HepG2 (cell line): ENCODE measurements around the gene MXRA7. TPM values are rescaled to one million over a fixed set of nuclear protein-coding genes. Genes with fewer than 3 reads are reported as not detected.

ENCODE experiments used
- ATAC-seq: fragments of 200-7000 bp; cut with Tn5 transposase; 3 replicates; pipeline ENCODE4 v1.9.1; 2020; ENCODE audit warnings: mild to moderate bottlenecking, moderate library complexity
- BruUV-seq: library from RNA; stranded (reverse); fragments of 400-500 nt; replicated peaks from 2 replicates; lab custom pipeline; 2021; lab: Mats Ljungman, UMichigan
- CTCF ChIA-PET: fragments of 300-600 bp; formaldehyde crosslinking; extraction: SDS; loops from one replicate; lab custom pipeline; 2021; ENCODE audit warnings: low total read pairs, inconsistent platforms, low intra/inter-chr PET ratio; lab: Yijun Ruan, JAX
- POLR2A ChIA-PET: fragments of 350-600 bp; sonication (Branson Sonifier 250); formaldehyde crosslinking; loops from one replicate; lab custom pipeline; 2020; ENCODE audit warnings: antibody characterized with exemption, inconsistent platforms; lab: Yijun Ruan, JAX
- DNase-seq: peaks from one replicate; pipeline ENCODE4 v3.0.0-alpha.2; 2015; ENCODE audit warnings: low spot score
- FAIRE-seq: peaks from 3 replicates; lab custom pipeline; 2011; peaks lifted over from hg19 to GRCh38; lab: Jason Lieb, UNC
- H2AFZ ChIP-seq: one replicate; pipeline ENCODE4 v1.6.1; 2011; ENCODE audit warnings: low read length, inconsistent platforms
- H3K27ac ChIP-seq: fragments of 300-600 bp; 3 replicates; pipeline ENCODE4 v1.8.0; 2011; ENCODE audit warnings: mixed run types, mild to moderate bottlenecking, mixed read lengths, low read length, inconsistent platforms; ENCODE audit not compliant: insufficient read depth; ENCODE audit errors: extremely low read length
- H3K27me3 ChIP-seq, 2 experiments: fragments of 200-600 bp in 1 of 2; 2 replicates in 1 of 2; 3 replicates in 1 of 2; pipeline versions ENCODE4 v1.6.0 to v1.8.0; 2011; ENCODE audit warnings: low read length in 2 of 2, mild to moderate bottlenecking in 2 of 2, moderate library complexity in 2 of 2, inconsistent platforms in 1 of 2; ENCODE audit not compliant: insufficient read depth in 2 of 2, control insufficient read depth in 1 of 2
- H3K36me3 ChIP-seq, 2 experiments: fragments of 200-600 bp in 1 of 2; replicated peaks in 1 of 2; 2 replicates in 1 of 2; 3 replicates in 1 of 2; pipeline versions ENCODE4 v1.5.1 to v1.8.0; 2011; ENCODE audit warnings: low read length in 2 of 2, inconsistent platforms in 1 of 2; ENCODE audit not compliant: insufficient read depth in 2 of 2, control insufficient read depth in 1 of 2
- H3K4me1 ChIP-seq: 2 replicates; pipeline ENCODE4 v1.5.1; 2012; ENCODE audit warnings: low read length, inconsistent platforms; ENCODE audit not compliant: insufficient read depth
- H3K4me2 ChIP-seq: 2 replicates; pipeline ENCODE4 v1.6.0; 2011; ENCODE audit warnings: low read depth, low read length, inconsistent platforms
- H3K4me3 ChIP-seq, 3 experiments: fragments of 200-600 bp in 1 of 3; sonication (generic), shearing (Covaris generic) in 1 of 3; replicated peaks in 1 of 3; 2 replicates each; pipeline ENCODE4 v1.5.1; 2011 to 2016; ENCODE audit warnings: low read length in 3 of 3, inconsistent platforms in 2 of 3, low read depth in 2 of 3, mild to moderate bottlenecking in 2 of 3, control low read depth in 1 of 3, mixed read lengths in 1 of 3; ENCODE audit not compliant: insufficient read depth in 1 of 3
- H3K79me2 ChIP-seq: one replicate; pipeline ENCODE4 v1.6.1; 2011; ENCODE audit warnings: low read length, inconsistent platforms; ENCODE audit not compliant: insufficient read depth
- H3K9ac ChIP-seq: 2 replicates; pipeline ENCODE4 v1.6.0; 2011; ENCODE audit warnings: mild to moderate bottlenecking, low read depth, low read length, inconsistent platforms; ENCODE audit not compliant: insufficient read depth
- H3K9me3 ChIP-seq: 2 replicates; pipeline ENCODE4 v1.5.1; 2012; ENCODE audit warnings: mild to moderate bottlenecking, low read length
- H4K20me1 ChIP-seq: 2 replicates; pipeline ENCODE4 v1.6.0; 2011; ENCODE audit warnings: inconsistent platforms, mild to moderate bottlenecking, low read length, moderate library complexity; ENCODE audit not compliant: insufficient read depth
- FOXP1 ChIP-seq, 2 experiments: fragments of 450-650 bp in 1 of 2; IDR thresholded peaks; 2 replicates each; pipeline ENCODE4 v1.6.1; 2017 to 2018; ENCODE audit warnings: antibody characterized with exemption in 1 of 2
- HNRNPH1 ChIP-seq: fragments of 200-400 bp; formaldehyde crosslinking; optimal IDR thresholded peaks from 2 replicates; pipeline ENCODE3; 2017; ENCODE audit warnings: mild to moderate bottlenecking, low read depth, low read length
- MTF2 ChIP-seq: sonication (generic); formaldehyde crosslinking; IDR thresholded peaks from 2 replicates; pipeline ENCODE4 v1.5.0; 2020; ENCODE audit warnings: missing genetic modification reagents, borderline replicate concordance
- PCBP1 ChIP-seq: fragments of 200-400 bp; formaldehyde crosslinking; IDR thresholded peaks from 2 replicates; pipeline ENCODE4 v1.6.1; 2017; ENCODE audit warnings: mild to moderate bottlenecking, low read depth, low read length, borderline replicate concordance
- SETDB1 ChIP-seq: sonication (generic); formaldehyde crosslinking; IDR thresholded peaks from 2 replicates; pipeline ENCODE4 v1.5.1; 2020; ENCODE audit warnings: missing genetic modification reagents, mild to moderate bottlenecking, borderline replicate concordance
- ZBTB44 ChIP-seq: sonication (generic); formaldehyde crosslinking; IDR thresholded peaks from 2 replicates; pipeline ENCODE4 v1.4.0; 2020; ENCODE audit warnings: missing genetic modification reagents
- ZHX2 ChIP-seq, 2 experiments: sonication (generic) in 1 of 2; formaldehyde crosslinking in 1 of 2; IDR thresholded peaks; 2 replicates each; pipeline versions ENCODE4 v1.6.1 to v1.9.0; 2014 to 2022; ENCODE audit warnings: antibody characterized with exemption in 1 of 2, borderline replicate concordance in 1 of 2, inconsistent platforms in 1 of 2, low read depth in 1 of 2, missing genetic modification reagents in 1 of 2
- ZNF850 ChIP-seq: sonication (generic); formaldehyde crosslinking; conservative IDR thresholded peaks from 2 replicates; pipeline ENCODE4 v1.9.0; 2021; ENCODE audit warnings: mild to moderate bottlenecking, missing genetic modification reagents
- WGBS: methylation state at CpG from one replicate; pipeline ENCODE4 v1.1.6; 2017; ENCODE audit warnings: low lambda C conversion rate; 5-methylcytosine and 5-hydroxymethylcytosine counted together
- in situ Hi-C: cut with HindIII; loops from 2 replicates; pipeline ENCODE4 v1.10.0; 2017; ENCODE audit warnings: low pct_unique_long_range_greater_than_20kb; ENCODE audit not compliant: extremely low pct_ligation_motif_present
- intact Hi-C: fragments of 100-400 bp; cut with micrococcal nuclease; formaldehyde crosslinking; loops from one replicate; pipeline ENCODE4 v1.10.0; 2022; ENCODE audit not compliant: unreplicated experiment
- polyA plus RNA-seq, 8 experiments: library from polyadenylated mRNA; depleted of rRNA in 3 of 8; stranded (reverse) in 7 of 8; unstranded in 1 of 8; fragments of >200 nt; fragmentation: Illumina TruSeq in 4 of 8; extraction: Trizol in 4 of 8; gene quantifications; 2 replicates each; pipeline versions ENCODE4 v1.2.1 to v1.2.3, GENCODE V29; 2011 to 2016; ENCODE audit warnings: low read depth in 4 of 8, missing spikeins in 1 of 8, mixed read lengths in 1 of 8; ENCODE audit not compliant: insufficient read depth in 1 of 8
- total RNA-seq, 5 experiments: library from RNA; depleted of rRNA; stranded (reverse); fragments of >200 nt; fragmentation: Illumina TruSeq; extraction: Trizol; gene quantifications; 2 replicates each; pipeline ENCODE4 v1.2.3, GENCODE V29; 2016; ENCODE audit warnings: low read depth in 1 of 5
- TF ChIP-seq, protein P1 (sequence below): sonication (generic); formaldehyde crosslinking; IDR thresholded peaks from 2 replicates; pipeline ENCODE4 v1.8.0; 2022; ENCODE audit warnings: mild to moderate bottlenecking, missing genetic modification reagents, moderate library complexity

Gene MXRA7
- total and polyA plus RNA-seq, 2 of the 13 experiments (the other 11 are each of a cell fraction or from before 2014, with no cell fraction given), result 44.8 to 112 TPM

DNA sequence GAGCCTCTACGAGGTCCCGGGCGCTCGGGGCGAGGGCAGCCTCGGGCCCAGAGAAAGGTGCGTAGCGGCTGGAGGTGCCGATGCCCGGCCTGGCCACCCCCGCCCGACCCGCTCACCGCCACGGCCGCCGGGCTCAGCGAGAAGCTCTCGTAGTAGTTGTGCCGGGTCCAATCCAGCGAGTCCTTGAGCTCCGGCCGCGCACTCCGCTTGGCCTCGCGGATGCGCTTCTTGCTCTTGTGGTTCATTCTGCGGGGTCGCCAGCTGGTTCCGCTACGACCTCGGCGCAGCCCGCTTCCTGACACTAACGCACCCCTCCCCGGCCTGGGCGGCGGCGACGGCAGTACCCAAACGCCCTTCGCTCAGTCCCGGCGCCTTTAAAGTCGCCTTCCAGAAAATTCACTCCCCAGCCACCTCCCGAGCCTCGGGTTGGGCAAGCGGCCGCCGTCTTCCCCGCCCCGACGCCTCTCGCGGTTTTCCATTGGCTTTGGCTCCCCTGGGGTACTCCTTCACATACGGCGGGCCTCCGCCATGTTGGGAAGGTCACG is 15.5 kb upstream of the MXRA7 start, which contains the start of gene JMJD6:
TSS of gene JMJD6 (minus strand) at position 376 of the 545 bp plus-strand sequence. CDS start at position 245, 131 bp downstream.
- CTCF ChIA-PET, result no interaction called here
- TF ChIP-seq, protein P1, sequence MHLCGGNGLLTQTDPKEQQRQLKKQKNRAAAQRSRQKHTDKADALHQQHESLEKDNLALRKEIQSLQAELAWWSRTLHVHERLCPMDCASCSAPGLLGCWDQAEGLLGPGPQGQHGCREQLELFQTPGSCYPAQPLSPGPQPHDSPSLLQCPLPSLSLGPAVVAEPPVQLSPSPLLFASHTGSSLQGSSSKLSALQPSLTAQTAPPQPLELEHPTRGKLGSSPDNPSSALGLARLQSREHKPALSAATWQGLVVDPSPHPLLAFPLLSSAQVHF (CRISPR knock-in tag), result no peak
- 0 out of 2 replicates have a peak, but pooled peaks have one; percentile 34 for TF ChIP-seq MTF2 (CRISPR knock-in tag)
- no peak for TF ChIP-seq SETDB1 (CRISPR knock-in tag)
- TF ChIP-seq ZNF850, result no peak; the same call in 1 of the 2 replicates
- peak; percentile 81; the same call in 1 of the 2 replicates for TF ChIP-seq ZHX2 (IDR thresholded peaks at IDR 0.05; ENCODE audit: low read depth)
- TF ChIP-seq ZHX2 (CRISPR knock-in tag; IDR thresholded peaks at IDR 0.05; ENCODE audit: borderline replicate concordance), result no peak
- TF ChIP-seq ZBTB44 (CRISPR knock-in tag), result no peak
- no peak for TF ChIP-seq HNRNPH1
- peak; percentile 68; the same call in 1 of the 2 replicates for TF ChIP-seq PCBP1
- no peak for TF ChIP-seq FOXP1 (IDR thresholded peaks at IDR 0.05)
- no peak for TF ChIP-seq FOXP1 (CRISPR knock-in tag; IDR thresholded peaks at IDR 0.05)

More for the DNA sequence above, 15.5 kb upstream of the MXRA7 start, which contains the start of gene JMJD6:
- peak; percentile 82 for ATAC-seq
- Histone ChIP-seq H3K9ac (peak within 1 kb of the TSS; percentile 97), H2AFZ (no peak within 1 kb of the TSS), H3K9me3 (no peaks in the 10 kb centered on the region), H3K79me2 (peaks cover 55% of the 10 kb centered on the region), H3K27ac (peak within 1 kb of the TSS; percentile 98), H3K36me3 (peaks cover 15 to 30% of the 10 kb centered on the region in 2 experiments), H3K4me1 (peaks cover 69% of the 10 kb centered on the region), H3K4me3 (peak within 1 kb of the TSS; percentile 78 to 98 (median 95)), H3K27me3 (no peaks in the 10 kb centered on the region), H3K4me2 (peak within 1 kb of the TSS; percentile 98), H4K20me1 (peaks cover 8% of the 10 kb centered on the region)
- peak; percentile 93 for DNase-seq
- WGBS, result under 1% methylated on average over 23 of the region's 60 CpGs
- in situ Hi-C loops, result no loop called here
- TSS peak; percentile 74 for BruUV-seq
- POLR2A ChIA-PET, result interaction anchor here (0.6 to 5.1 kb wide), 8 partner anchors 9 to 55 kb away, joined by 3 to 71 read pairs (median 5); partner anchors contain the start of genes MFSD11, MXRA7 and SRSF2
- intact Hi-C loops, result no loop called here
- peak; percentile 74 for FAIRE-seq
